Esophagus muscularis mucosa (tissue), 3 donors: ENCODE data around the gene CTAG1A.

ENCODE experiments used
- POLR2A ChIP-seq: fragments of 450-650 bp; IDR thresholded peaks from one replicate; pipeline ENCODE4 v1.6.1; 2017; ENCODE audit warnings: antibody characterized with exemption, moderate library complexity, mild to moderate bottlenecking, low read depth
- POLR2AphosphoS5 ChIP-seq, 2 donors: sonication (generic); formaldehyde crosslinking; IDR thresholded peaks; one replicate each; pipeline ENCODE4 v1.6.1; 2017; ENCODE audit warnings: antibody characterized with exemption in 2 of 2
- TF ChIP-seq, protein P1 (sequence below), 3 experiments: fragments of 200-600 bp in 2 of 3; fragments of 450-650 bp in 1 of 3; sonication (generic) in 2 of 3; IDR thresholded peaks; one replicate each; pipeline ENCODE4 v1.5.1; 2017 to 2019; ENCODE audit warnings: antibody characterized with exemption in 3 of 3, mild to moderate bottlenecking in 2 of 3, moderate library complexity in 1 of 3

DNA sequence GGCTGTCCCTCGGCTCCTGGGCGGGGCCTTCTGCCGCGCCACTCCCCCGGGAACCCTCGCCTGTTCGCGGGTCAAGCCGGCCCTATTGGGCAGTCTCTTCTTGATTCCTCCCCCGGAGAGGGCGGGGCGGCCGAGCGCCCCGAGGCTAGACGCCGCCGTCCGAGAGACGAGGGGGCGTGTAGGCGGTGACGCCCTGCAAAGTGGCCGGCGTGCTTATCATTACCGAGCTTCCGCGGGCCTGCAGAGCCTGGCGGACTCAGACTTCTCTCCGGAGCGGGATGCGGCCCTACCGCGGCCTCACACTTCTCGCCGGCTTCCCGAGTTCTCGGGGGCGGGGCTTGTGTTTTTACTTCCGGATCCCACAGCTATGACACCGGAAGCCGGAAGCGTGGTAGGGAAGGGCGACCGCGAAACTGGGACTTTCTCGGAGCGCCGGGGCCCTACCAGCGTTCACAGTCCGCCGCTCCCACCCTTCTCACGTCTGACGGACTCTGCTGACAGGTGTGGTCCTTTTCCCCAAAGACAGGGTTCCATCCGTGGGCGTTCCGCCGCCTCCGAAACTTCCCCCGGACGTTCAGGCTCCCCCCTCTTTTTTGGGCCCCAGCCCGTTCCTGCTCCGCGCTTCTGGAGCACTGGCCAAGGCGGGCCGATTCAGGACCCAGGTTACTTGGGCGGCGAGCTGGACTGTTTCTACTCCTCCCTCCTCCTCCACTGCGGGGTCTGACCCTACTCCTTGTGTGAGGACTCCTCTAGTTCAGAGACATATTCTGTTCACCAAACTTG lies 37.5 kb upstream of the CTAG1A start, which contains the start of gene IKBKG:
- TF ChIP-seq, protein P1, sequence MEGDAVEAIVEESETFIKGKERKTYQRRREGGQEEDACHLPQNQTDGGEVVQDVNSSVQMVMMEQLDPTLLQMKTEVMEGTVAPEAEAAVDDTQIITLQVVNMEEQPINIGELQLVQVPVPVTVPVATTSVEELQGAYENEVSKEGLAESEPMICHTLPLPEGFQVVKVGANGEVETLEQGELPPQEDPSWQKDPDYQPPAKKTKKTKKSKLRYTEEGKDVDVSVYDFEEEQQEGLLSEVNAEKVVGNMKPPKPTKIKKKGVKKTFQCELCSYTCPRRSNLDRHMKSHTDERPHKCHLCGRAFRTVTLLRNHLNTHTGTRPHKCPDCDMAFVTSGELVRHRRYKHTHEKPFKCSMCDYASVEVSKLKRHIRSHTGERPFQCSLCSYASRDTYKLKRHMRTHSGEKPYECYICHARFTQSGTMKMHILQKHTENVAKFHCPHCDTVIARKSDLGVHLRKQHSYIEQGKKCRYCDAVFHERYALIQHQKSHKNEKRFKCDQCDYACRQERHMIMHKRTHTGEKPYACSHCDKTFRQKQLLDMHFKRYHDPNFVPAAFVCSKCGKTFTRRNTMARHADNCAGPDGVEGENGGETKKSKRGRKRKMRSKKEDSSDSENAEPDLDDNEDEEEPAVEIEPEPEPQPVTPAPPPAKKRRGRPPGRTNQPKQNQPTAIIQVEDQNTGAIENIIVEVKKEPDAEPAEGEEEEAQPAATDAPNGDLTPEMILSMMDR (IDR thresholded peaks at IDR 0.05) = no peak
- TF ChIP-seq POLR2A (no peak), POLR2AphosphoS5 (IDR thresholded peaks at IDR 0.05) (peak; percentile 38 to 73)
